Caki2 (cell line): ENCODE results near the gene ALKBH5. TPM values are rescaled to one million over a fixed set of nuclear protein-coding genes. Genes with fewer than 3 reads are reported as not detected.

Experiments
- DNase-seq: peaks from one replicate; pipeline ENCODE4 v3.0.0-alpha.2; 2015; ENCODE audit warnings: low read depth
- in situ Hi-C: cut with HindIII; loops from 2 replicates; pipeline ENCODE4 v1.10.0; 2016; ENCODE audit warnings: low sequenced_read_pairs, low pct_unique_long_range_greater_than_20kb, mixed read lengths
- total RNA-seq: library from RNA; depleted of rRNA; stranded (reverse); fragments of >200 nt; shearing (Covaris generic); gene quantifications from 2 replicates; pipeline ENCODE4 v1.2.3, GENCODE V29; 2014; ENCODE audit warnings: low replicate concordance

The ALKBH5 gene
- total RNA-seq, 1 experiment from 2014 or later: 55.3 TPM

- DNase-seq: no peak
- in situ Hi-C loops: no loop called here
Observed at GRCh38 chr17:18181358-18181757, 2.3 kb upstream of the ALKBH5 start.

GRCh38 chr17:18182110-18182977, 1.3 kb upstream of the ALKBH5 start:
- DNase-seq: no peak
- in situ Hi-C loops: no loop called here

- in situ Hi-C loops: no loop called here
- DNase-seq: no peak
Observed at GRCh38 chr17:18182978-18183333, 672 bp upstream of the ALKBH5 start.

- in situ Hi-C loops: no loop called here
- DNase-seq: peak; percentile 35
Observed at GRCh38 chr17:18184143-18185031, 759 bp downstream of the ALKBH5 start.

- in situ Hi-C loops: no loop called here
- no peak for DNase-seq
Observed at GRCh38 chr17:18185391-18185790, 1.8 kb downstream of the ALKBH5 start.

GRCh38 chr17:18185832-18186626, 2.4 kb downstream of the ALKBH5 start:
- in situ Hi-C loops: no loop called here
- no peak for DNase-seq

GRCh38 chr17:18186627-18186982, 3.0 kb downstream of the ALKBH5 start:
- in situ Hi-C loops: no loop called here
- no peak for DNase-seq

- in situ Hi-C loops: no loop called here
- no peak for DNase-seq
Observed at GRCh38 chr17:18187226-18187625, 3.6 kb downstream of the ALKBH5 start.

GRCh38 chr17:18187821-18188761, 4.5 kb downstream of the ALKBH5 start:
- in situ Hi-C loops: no loop called here
- peak; percentile 26 for DNase-seq

- in situ Hi-C loops: no loop called here
- DNase-seq: no peak
Observed at GRCh38 chr17:18190628-18191235, 7.1 kb downstream of the ALKBH5 start.

GRCh38 chr17:18191236-18191667, 7.6 kb downstream of the ALKBH5 start:
- DNase-seq: no peak
- in situ Hi-C loops: no loop called here

GRCh38 chr17:18191967-18192366, 8.3 kb downstream of the ALKBH5 start:
- DNase-seq: no peak
- in situ Hi-C loops: no loop called here

GRCh38 chr17:18194394-18194793, 10.8 kb downstream of the ALKBH5 start:
- in situ Hi-C loops: no loop called here
- no peak for DNase-seq

- no peak for DNase-seq
- in situ Hi-C loops: no loop called here
Observed at GRCh38 chr17:18194804-18195203, 11.2 kb downstream of the ALKBH5 start.

- in situ Hi-C loops: no loop called here
- DNase-seq: no peak
Observed at GRCh38 chr17:18195246-18195645, 11.6 kb downstream of the ALKBH5 start.

- in situ Hi-C loops: no loop called here
- DNase-seq: no peak
Observed at GRCh38 chr17:18197535-18198194, 14.0 kb downstream of the ALKBH5 start.

- in situ Hi-C loops: no loop called here
Observed at GRCh38 chr17:18198530-18198929, 14.9 kb downstream of the ALKBH5 start.

More at GRCh38 chr17:18198530-18198929, 14.9 kb downstream of the ALKBH5 start:
- DNase-seq: no peak
